GM11168 (cell line): ENCODE results near the gene EMC10.
"Not testable (repeated sequence)": the region's sequence is repeated elsewhere in the genome, so short reads cannot be mapped to it uniquely, and the experiment has no call there.

Source experiments
- in situ Hi-C: fragments of 300-500 bp; cut with MboI; formaldehyde crosslinking; loops from one replicate; pipeline ENCODE4 v1.12.0; 2022; ENCODE audit warnings: low sequenced_read_pairs; ENCODE audit not compliant: unreplicated experiment

Gene EMC10

DNA sequence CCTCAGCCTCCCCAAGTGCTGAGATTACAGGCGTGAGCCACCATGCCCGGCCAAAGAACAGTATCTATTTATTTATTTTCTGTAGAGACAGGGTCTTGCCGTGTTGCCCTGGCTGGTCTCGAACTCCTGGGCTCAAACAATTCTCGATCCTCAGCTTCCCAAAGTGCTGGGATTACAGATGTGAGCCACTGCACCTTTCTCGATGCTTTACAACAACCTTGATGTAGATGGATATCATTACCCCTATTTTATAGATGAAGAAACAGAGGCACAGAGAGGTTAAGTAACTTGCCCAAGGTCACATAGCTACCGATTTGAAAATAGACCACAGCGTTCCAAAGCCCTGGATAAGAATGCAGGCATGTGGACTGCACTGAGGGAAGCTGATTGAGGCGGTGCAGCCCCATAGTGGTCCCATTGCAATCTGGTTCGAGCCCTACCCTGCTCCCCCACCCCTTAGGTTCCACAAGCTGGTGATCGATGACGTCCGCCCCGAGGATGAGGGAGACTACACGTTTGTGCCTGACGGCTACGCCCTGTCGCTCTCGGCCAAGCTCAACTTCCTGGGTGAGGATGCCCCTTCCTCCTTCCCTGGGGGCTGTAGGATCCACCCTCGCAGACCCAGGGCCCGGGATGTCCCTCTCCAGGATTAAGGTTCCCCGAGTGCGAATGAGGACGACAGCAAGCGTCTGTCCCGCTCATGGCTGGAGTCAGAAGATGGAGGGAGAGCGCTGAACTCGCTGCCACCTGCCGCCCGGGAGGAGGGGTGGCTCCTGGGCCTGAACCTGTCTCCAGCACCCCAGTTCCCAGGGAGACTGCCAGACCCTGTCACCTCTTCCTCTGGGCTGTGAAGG lies 25.7 kb upstream of the EMC10 start:
- in situ Hi-C loops: no loop called here

DNA sequence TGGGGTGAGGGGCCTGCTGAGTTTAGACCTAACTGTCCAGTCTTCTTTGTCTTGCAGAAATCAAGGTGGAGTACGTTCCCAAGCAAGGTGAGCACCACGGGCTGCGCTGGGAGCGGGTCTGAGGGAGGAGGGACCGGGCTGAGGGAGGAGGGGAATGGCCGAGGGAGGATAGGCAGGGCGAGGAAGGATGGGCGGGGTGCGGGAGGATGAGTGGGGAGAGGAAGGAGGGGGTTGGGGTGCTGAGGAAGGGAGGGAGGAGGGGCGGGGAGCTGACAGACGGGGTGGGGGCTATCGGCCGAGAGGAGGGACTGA lies 25.1 kb upstream of the EMC10 start:
- in situ Hi-C loops: no loop called here

DNA sequence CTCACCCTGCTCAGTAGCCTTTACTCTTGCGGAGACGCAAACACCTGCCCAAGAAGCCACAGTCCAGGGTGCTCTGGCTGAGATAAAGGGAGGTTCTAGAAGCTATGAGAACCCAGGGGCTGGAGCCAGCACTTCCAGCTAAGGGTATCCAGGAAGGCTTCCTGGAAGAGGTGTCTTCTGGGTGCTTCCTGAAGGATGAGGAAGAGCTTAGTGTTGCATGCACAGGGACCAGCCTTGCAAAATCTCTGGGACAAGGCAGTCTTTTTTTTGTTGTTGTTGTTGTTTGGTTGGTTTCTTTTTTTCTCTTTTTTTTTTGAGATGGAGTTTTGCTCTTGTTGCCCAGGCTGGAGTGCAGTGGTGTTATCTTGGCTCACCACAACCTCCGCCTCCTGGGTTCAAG lies 23.1 kb upstream of the EMC10 start:
- in situ Hi-C loops: no loop called here

DNA sequence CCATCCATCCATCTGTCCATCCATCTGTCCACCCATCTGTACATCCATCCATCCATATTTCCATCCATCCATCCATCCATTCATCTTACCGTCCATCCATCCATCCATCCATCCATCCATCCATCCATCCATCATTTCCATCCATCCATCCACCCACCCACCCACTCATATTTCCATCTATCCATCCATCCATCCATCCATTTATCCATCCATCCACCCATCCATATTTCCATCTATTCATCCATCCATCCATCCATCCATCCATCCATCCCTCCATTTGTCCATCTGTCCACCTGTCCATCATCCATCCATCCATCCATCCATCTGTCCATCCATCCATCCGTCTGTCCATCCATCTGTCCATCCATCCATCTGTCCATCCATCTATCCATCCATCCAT lies 20.3 kb upstream of the EMC10 start:
- in situ Hi-C loops: no loop called here

DNA sequence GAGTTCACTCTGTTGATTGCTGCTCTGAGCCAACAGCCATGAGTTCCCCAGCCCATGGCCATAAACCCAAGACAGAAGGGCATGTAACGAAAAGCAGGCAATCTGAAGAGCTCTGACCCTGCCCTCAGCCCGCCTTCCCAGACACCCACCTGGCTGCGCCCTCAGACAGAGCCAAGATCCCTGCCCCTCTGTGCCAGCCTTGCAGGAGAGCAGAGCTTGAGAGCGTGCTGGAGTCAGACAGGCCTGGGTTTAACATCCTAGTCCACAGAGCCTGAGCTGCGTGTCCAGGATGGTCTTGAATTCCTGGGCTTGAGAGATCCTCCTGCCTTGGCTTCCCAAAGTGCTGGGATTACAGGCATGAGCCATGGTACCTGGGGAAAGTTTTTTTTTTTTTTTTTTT lies 19.0 kb upstream of the EMC10 start:
- in situ Hi-C loops: no loop called here

DNA sequence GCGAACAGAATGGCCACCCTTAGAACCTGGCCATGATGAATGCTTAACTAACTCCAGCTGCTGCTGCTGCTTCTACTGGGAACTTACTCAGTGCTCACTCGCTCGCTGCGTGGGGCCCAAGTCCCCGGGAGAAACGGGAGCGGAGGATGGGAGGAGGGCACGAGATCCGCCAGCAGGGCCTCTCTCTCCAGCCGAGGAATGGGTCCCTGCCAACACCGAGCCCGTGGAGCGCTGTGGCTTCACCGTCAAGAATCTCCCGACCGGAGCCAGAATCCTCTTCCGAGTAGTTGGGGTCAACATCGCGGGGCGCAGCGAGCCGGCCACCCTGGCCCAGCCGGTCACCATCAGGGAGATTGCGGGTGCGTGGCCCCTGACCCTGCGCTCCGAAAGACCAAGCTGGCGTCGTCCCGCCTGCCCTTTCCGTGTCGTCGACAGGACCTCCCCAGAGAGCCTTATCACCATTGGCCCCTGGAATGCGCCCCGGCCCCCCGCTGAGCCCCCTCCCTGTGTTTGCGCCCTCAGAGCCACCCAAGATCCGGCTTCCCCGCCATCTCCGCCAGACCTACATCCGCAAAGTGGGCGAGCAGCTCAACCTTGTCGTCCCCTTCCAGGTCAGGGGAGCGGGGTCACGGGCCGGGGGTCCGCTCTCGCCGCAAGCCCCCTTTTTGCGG lies 17.8 kb upstream of the EMC10 start:
- in situ Hi-C loops: no loop called here

DNA sequence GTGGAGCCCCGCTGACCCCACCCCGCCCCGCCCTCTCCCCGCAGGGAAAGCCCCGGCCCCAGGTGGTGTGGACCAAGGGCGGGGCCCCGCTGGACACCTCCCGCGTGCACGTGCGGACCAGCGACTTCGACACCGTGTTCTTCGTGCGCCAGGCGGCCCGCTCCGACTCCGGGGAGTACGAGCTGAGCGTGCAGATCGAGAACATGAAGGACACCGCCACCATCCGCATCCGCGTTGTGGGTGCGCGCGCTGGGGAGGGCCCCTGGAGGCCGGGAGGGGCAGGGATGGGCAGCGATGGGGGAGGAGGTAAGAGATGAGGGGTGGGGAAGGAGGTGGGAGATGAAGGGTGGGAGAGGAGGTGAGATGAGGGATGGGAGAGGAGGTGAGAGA lies 17.2 kb upstream of the EMC10 start:
- in situ Hi-C loops: no loop called here

DNA sequence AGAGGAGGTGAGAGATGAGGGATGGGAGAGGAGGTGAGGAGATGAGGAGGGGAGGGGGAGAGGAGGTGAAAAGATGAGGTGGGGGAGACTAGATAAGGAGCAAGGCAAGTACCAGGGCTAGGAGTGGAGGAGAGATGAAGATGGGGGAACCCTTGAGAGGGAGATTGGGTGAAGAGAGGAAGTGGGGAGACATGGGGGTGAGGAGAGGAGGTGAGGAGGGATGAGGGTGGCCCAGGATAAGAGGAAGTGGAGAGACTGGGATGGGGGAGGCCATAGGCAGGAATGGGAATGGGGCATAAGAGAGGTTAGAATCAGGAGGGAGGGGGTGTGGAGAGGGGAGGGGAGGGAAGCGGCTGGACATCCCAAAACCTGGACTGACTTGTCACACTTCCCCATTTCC lies 16.7 kb upstream of the EMC10 start:
- in situ Hi-C loops: loop anchor here (5.0 kb wide), 1 partner anchor 92 kb away; the partner anchor contains the start of gene NAPSA

DNA sequence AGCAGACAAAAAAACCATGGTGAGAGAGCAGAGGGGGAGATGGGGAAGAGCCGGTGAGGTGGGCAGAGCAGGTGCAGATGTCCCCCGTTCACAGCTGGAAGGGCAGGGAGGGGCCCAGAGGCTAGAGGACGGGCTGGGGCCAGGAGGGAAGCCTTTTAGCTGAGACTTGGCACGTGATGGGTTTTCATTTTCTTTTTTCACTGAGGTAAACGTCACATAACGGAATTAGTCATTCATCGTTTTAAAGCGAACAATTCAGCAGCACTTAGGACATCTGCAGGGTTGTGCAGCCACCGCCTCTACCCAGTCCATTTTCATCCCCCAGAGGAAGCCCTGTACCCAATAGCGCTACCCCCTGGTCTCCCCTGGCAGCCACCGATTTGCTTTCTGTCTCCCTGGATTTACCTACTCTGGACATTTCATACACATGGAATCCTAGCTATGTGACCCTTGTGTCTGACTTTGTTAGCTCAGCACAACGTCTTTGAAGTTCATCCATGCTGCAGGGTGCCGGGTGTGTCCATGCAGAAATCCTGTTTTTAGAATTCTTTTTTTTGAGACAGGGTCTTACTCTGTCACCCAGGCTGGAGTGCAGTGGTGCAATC lies 16.0 kb upstream of the EMC10 start:
- in situ Hi-C loops: loop anchor here (5.0 kb wide), 1 partner anchor 93 kb away; the partner anchor contains the start of gene NAPSA

DNA sequence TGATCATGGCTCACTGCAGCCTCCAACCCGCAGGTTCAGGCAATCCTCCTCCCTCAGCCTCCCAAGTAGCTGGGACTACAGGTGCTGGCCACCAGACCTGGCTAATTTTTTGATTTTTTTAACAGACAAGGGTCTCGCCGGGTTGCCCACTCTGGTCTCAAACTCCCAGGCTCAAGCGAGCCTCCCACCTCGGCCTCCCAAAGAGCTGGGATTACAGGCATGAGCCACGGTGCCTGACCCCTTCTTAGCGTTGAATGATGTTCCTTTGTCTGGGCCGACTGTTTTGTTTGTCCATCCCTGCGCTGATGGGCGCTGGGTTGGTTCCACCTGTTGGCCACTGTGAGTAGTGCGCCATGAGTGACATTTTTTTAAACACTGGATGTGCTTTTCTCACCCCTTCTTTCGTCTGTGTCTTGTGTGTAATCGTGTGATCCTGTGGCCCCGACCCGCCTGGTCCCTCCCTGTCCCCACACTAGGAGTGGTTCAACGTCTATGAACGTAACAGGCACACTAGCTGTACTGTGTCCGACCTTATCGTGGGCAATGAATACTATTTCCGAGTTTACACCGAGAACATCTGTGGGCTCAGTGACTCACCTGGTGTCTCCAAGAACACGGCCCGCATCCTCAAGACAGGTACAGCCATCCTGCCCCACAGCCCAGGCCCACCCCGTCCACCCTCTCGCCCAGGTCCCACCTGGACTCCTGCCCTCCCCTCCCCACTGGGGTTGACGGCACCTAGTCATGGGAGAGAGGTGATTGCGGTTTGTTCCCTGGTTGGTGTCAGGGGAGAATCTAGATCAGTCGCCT lies 15.0 kb upstream of the EMC10 start:
- in situ Hi-C loops: loop anchor here (5.0 kb wide), 1 partner anchor 94 kb away; the partner anchor contains the start of gene NAPSA

DNA sequence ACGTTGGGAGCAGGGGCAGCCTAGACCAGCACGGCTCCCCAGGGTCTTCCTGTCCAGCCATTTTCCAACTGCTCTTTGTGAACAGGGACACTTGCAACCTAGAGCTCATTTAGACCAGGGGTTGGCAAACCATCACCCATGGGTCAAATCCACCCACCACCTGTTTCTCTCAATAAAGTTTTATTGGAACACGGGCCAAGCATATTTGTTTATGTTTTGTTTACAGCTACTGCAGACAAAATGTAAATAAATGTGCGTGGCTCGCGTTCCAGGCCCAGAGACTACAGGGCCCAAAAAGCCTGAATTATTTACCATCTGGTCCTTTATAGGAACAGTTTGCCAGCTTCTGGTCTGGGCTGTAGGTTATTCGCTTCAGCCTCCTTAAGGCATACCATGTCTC lies 13.3 kb upstream of the EMC10 start:
- in situ Hi-C loops: loop anchor here (5.0 kb wide), 1 partner anchor 96 kb away; the partner anchor contains the start of gene NAPSA

DNA sequence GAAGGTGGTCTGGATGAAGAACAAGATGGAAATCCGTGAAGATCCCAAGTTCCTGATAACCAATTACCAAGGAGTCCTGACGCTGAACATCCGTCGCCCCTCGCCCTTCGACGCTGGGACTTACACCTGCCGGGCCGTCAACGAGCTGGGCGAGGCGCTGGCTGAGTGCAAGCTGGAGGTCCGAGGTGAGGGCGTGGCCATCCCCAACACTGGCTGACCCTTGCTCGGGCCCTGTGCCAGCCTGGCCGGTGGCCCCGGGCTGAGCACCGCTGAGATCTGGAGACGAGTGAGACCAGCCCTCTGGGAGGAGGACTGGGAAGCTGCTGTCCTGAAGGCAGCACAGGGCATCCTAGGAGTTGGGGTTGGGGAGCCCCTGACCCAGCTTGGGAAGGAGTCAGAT lies 12.0 kb upstream of the EMC10 start:
- in situ Hi-C loops: loop anchor here (5.0 kb wide), 1 partner anchor 97 kb away; the partner anchor contains the start of gene NAPSA

DNA sequence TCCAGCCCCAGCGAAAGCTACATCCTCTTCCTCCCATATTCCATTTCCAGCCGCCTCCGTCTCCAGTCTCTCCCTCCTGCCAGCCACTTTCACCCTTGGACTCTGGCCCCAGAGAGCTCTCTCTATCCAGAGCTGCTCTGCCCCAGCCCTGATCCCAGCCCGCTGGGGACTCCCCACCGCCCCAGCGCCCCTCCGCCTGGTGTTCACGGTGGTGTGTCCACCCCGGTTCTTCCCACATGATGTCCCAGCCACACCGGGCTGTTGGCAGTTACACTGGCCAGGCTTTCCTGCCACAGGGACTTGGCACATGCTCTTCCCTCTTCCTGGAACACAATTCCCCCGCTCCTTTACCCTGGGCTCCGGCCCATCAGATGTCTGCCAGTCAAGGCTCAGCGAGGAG lies 11.3 kb upstream of the EMC10 start:
- in situ Hi-C loops: loop anchor here (5.0 kb wide), 1 partner anchor 98 kb away; the partner anchor contains the start of gene NAPSA

DNA sequence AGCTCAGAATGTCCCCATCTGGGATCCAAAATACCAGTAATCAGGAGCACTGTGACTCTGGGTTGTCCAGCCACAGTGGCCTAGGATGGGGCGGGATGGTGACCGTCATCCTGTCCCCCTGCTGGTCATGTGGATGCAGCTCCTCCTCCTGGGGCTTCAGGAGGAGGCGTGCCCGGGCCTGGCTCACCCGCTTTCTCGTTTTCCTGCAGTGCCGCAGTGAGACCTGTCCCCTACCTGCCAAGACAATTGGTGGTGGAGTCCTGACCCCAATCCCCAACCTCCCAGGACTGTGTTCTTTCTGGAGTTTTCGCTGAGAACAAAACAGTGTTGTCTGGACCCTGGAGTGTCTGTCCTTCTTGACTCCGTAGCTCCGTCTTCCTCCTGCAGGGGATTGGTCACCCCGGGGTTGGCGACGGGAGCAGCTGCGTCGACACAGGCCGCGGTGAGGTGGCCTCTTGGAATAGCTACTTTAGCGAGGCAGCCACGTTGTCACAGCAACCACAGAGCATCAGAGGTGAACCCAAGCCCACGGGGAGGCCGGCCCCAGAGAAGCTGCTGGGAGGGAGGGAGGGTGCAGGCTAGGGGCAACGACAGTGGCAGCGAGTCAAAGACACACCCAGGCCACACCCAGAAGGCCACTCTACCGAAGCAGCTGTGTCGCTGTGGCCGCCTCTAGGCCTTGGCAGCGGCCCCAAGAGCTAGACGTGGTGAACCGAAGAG lies 10.2 kb upstream of the EMC10 start:
- in situ Hi-C loops: no loop called here

DNA sequence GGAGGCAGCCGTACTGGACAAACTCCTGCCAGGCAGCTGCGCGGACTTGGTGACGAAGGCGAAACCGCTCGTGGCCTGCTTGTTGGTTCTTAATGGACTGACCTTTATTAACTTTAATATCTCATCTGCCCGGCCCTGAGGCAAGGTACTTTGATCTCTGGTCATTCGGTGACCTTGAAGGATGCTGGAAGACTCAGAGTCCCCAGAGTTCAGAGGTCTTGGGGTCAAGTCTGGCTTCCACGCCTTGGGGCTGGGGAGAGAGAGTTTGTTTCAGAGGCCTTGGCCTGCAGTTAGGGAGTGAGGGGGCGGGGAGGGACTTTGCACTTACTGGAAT lies 9.6 kb upstream of the EMC10 start:
- in situ Hi-C loops: no loop called here

DNA sequence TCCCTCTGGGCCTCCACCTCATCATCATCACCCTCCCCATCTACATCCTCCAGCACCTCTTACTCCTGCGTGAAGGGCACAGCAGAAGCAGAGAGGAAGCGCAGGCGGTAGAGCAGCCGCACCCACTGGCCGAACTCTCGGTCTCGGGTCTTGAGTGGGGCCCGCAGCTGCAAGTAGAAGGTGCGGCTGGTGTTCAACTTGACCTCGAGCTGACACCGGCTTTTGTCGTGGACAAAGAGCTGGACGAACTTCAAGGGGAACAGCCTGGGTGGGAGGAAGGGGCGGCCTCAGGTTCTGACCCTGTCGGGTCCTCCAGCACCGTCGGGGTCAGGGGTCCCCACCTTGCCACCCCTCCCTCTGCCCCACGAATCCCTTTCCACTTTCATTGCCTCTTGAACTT lies 8.7 kb upstream of the EMC10 start:
- in situ Hi-C loops: no loop called here

DNA sequence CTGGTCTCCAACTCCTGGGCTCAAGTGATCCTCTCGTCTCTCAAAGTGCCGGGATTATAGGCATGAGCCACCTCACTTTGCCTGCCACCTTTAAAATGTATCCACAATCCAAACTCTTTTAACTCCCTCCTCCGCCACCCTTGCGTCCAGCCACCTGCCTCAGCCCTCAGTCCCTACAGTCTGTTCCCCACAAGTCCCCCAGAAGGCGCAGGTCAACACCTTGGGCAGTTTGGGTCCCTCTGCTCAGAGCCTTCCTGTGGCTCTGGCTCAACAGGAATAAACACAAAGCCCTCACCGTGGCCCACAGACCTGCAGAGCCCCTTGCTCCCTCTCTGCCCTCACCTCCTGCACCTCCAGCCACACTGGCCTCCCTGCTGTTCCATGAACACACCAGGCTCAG lies 7.5 kb upstream of the EMC10 start:
- in situ Hi-C loops: no loop called here

DNA sequence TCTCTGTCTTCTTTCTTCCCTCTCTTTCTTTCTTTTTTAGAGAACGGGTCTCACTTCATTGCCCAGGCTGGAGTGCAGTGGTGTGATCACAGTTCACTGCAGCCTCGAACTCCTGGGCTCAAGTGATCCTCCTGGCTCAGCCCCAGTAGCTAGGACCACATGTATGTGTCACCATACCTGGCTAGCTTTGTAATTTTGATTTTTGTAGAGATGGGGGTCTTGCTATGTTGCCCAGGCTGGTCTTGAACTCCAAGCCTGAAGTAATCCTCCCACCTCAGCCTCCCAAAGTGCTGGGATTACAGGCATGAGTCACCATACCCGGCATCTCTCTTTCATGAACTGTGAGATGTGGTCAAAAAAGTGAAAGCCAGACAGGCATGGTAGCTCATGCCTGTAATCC lies 3.0 kb upstream of the EMC10 start:
- in situ Hi-C loops: not testable (repeated sequence)

DNA sequence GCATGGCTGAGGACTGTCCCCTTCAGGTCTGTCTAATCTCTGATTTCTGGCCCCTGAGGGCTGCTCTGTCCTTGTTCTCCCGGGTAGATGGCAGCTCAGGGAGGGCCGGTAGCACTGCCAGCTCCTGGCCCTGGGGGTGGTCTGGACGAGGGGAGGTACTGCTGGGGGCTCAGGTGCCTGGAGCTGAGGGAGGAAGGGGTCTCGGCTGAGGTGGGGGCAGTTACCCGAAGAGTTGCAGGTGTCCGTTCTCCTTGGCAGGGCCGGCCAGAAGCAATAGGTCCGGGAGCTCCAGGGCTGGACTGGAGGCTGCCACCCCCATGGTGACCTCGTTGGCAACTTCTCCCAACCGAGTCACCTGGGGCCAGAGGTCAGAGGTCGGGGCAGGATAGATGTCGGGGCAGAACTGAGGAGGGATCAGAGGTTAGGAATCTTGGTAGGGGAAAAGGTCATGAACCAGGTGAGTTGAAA lies 1.2 kb upstream of the EMC10 start:
- in situ Hi-C loops: no loop called here

DNA sequence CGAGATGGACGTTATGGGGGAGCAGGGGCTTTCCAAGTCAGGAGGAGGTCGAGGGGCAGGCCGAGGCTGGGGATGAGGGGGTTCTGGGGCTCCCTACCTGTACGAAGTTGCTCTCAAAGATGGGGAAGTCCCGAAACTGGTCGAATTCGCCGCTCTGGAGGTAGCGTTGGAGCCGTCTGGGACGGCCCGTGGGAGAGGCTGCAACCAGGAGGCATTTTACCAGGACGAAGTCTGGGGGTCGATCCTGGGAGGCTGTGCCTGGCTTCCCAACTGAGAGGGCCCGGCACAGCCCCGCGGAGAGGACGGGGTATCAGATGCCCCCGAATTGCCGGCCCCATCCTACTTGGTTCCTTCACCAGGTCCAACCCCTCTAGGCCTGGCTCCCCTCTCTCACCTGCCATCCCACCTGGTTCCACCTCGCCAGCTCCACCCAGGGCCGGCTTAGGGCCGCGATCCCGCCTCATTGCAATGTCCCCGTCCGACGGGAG lies 527 bp upstream of the EMC10 start:
- in situ Hi-C loops: no loop called here
